HUES6 (cell line): ENCODE data around the gene ADARB1.

Source experiments
- H3K27ac ChIP-seq: 2 replicates; pipeline ENCODE4 v1.7.0; 2013; ENCODE audit warnings: low read depth, mild to moderate bottlenecking, low read length, inconsistent platforms
- H3K27me3 ChIP-seq: 2 replicates; pipeline ENCODE4 v1.6.1; 2013; ENCODE audit warnings: low read length; ENCODE audit not compliant: control insufficient read depth, insufficient read depth
- H3K36me3 ChIP-seq: 2 replicates; pipeline ENCODE4 v1.6.1; 2013; ENCODE audit warnings: low read length; ENCODE audit not compliant: control insufficient read depth, insufficient read depth
- H3K4me1 ChIP-seq: 2 replicates; pipeline ENCODE4 v1.6.1; 2013; ENCODE audit warnings: low read length; ENCODE audit not compliant: control insufficient read depth, insufficient read depth
- H3K4me3 ChIP-seq: 2 replicates; pipeline ENCODE4 v1.5.1; 2013; ENCODE audit warnings: low read depth, low read length
- H3K9ac ChIP-seq: one replicate; pipeline ENCODE4 v1.6.1; 2013; ENCODE audit warnings: mild to moderate bottlenecking, low read length
- H3K9me3 ChIP-seq: 2 replicates; pipeline ENCODE4 v1.6.1; 2013; ENCODE audit warnings: low read depth, low read length; ENCODE audit not compliant: control insufficient read depth, insufficient read depth

The ADARB1 gene

GRCh38 chr21:45261093-45261492 is 186.7 kb downstream of the ADARB1 start:
- H3K9ac ChIP-seq, result no peak overlapping the region
- H3K27me3 ChIP-seq, result no peaks in the 10 kb centered on the region
- peaks cover 3% of the 10 kb centered on the region; the same call in 1 of the 2 replicates for H3K4me1 ChIP-seq
- H3K9me3 ChIP-seq, result no peaks in the 10 kb centered on the region
- no peak overlapping the region for H3K4me3 ChIP-seq
- peaks cover 38% of the 10 kb centered on the region for H3K36me3 ChIP-seq
- H3K27ac ChIP-seq, result no peak overlapping the region

- Histone ChIP-seq H3K9ac (no peak overlapping the region), H3K9me3 (no peaks in the 10 kb centered on the region), H3K27ac (no peak overlapping the region), H3K36me3 (peaks cover 48% of the 10 kb centered on the region), H3K4me1 (peaks cover 2% of the 10 kb centered on the region; the same call in 1 of the 2 replicates), H3K4me3 (no peak overlapping the region), H3K27me3 (no peaks in the 10 kb centered on the region)
Measured at GRCh38 chr21:45262041-45262581, 187.7 kb downstream of the ADARB1 start.

GRCh38 chr21:45262616-45263015 is 188.2 kb downstream of the ADARB1 start:
- Histone ChIP-seq H3K36me3 (peaks cover 53% of the 10 kb centered on the region), H3K27me3 (no peaks in the 10 kb centered on the region), H3K9me3 (no peaks in the 10 kb centered on the region), H3K27ac (no peak overlapping the region), H3K9ac (no peak overlapping the region), H3K4me3 (no peak overlapping the region), H3K4me1 (no peaks in the 10 kb centered on the region; the same call in 1 of the 2 replicates)

- no peak overlapping the region for H3K9ac ChIP-seq
- H3K36me3 ChIP-seq, result peaks cover 56% of the 10 kb centered on the region
Measured at GRCh38 chr21:45263534-45263933, 189.2 kb downstream of the ADARB1 start.

GRCh38 chr21:45264146-45264911 is 189.9 kb downstream of the ADARB1 start:
- H3K4me1 ChIP-seq, result no peaks in the 10 kb centered on the region
- H3K9ac ChIP-seq, result no peak overlapping the region
- H3K27me3 ChIP-seq, result no peaks in the 10 kb centered on the region
- no peak overlapping the region for H3K27ac ChIP-seq
- no peak overlapping the region for H3K4me3 ChIP-seq
- no peaks in the 10 kb centered on the region for H3K9me3 ChIP-seq
- peaks cover 56% of the 10 kb centered on the region for H3K36me3 ChIP-seq

More at GRCh38 chr21:45263534-45263933, 189.2 kb downstream of the ADARB1 start:
- Histone ChIP-seq H3K27ac (no peak overlapping the region), H3K9me3 (no peaks in the 10 kb centered on the region), H3K4me3 (no peak overlapping the region), H3K27me3 (no peaks in the 10 kb centered on the region), H3K4me1 (no peaks in the 10 kb centered on the region)

- Histone ChIP-seq H3K4me1 (no peaks in the 10 kb centered on the region), H3K9ac (no peak overlapping the region), H3K36me3 (peaks cover 62% of the 10 kb centered on the region), H3K27ac (no peak overlapping the region), H3K4me3 (no peak overlapping the region), H3K27me3 (no peaks in the 10 kb centered on the region), H3K9me3 (no peaks in the 10 kb centered on the region)
Measured at GRCh38 chr21:45264912-45265515, 190.6 kb downstream of the ADARB1 start.

- peaks cover 71% of the 10 kb centered on the region for H3K36me3 ChIP-seq
- H3K9ac ChIP-seq, result no peak overlapping the region
Measured at GRCh38 chr21:45265721-45266517, 191.5 kb downstream of the ADARB1 start.

GRCh38 chr21:45266518-45267389 is 192.4 kb downstream of the ADARB1 start:
- no peak overlapping the region for H3K4me3 ChIP-seq

More at GRCh38 chr21:45265721-45266517, 191.5 kb downstream of the ADARB1 start:
- Histone ChIP-seq H3K4me3 (no peak overlapping the region), H3K4me1 (no peaks in the 10 kb centered on the region), H3K27ac (no peak overlapping the region), H3K27me3 (no peaks in the 10 kb centered on the region), H3K9me3 (no peaks in the 10 kb centered on the region)

GRCh38 chr21:45267390-45267760 is 193.0 kb downstream of the ADARB1 start:
- no peaks in the 10 kb centered on the region for H3K9me3 ChIP-seq
- H3K27me3 ChIP-seq, result no peaks in the 10 kb centered on the region
- no peaks in the 10 kb centered on the region for H3K4me1 ChIP-seq
- H3K27ac ChIP-seq, result no peak overlapping the region
- H3K4me3 ChIP-seq, result no peak overlapping the region
- no peak overlapping the region for H3K9ac ChIP-seq
- peaks cover 79% of the 10 kb centered on the region for H3K36me3 ChIP-seq

More at GRCh38 chr21:45266518-45267389, 192.4 kb downstream of the ADARB1 start:
- Histone ChIP-seq H3K27me3 (no peaks in the 10 kb centered on the region), H3K4me1 (no peaks in the 10 kb centered on the region), H3K9me3 (no peaks in the 10 kb centered on the region), H3K9ac (no peak overlapping the region), H3K36me3 (peaks cover 79% of the 10 kb centered on the region), H3K27ac (no peak overlapping the region)

GRCh38 chr21:45269861-45270260 is 195.5 kb downstream of the ADARB1 start:
- no peak overlapping the region for H3K9ac ChIP-seq
- H3K9me3 ChIP-seq, result no peaks in the 10 kb centered on the region
- peaks cover 83% of the 10 kb centered on the region for H3K36me3 ChIP-seq
- H3K27ac ChIP-seq, result no peak overlapping the region
- no peaks in the 10 kb centered on the region for H3K27me3 ChIP-seq
- H3K4me1 ChIP-seq, result no peaks in the 10 kb centered on the region
- H3K4me3 ChIP-seq, result no peak overlapping the region
